GM04504 (cell line): ENCODE results near the gene AMBP.

Experiments
- DNase-seq: peaks from one replicate; pipeline ENCODE4 v3.0.0-alpha.2; 2012; ENCODE audit warnings: low read depth

The AMBP gene

GRCh38 chr9:114072184-114073140 is 5.6 kb downstream of the AMBP start:
- peak; percentile 21 for DNase-seq

- no peak for DNase-seq
Observed at GRCh38 chr9:114071197-114071795, 6.8 kb downstream of the AMBP start.

- no peak for DNase-seq
Observed at GRCh38 chr9:114070188-114071103, 7.7 kb downstream of the AMBP start.

GRCh38 chr9:114069476-114070187 is 8.5 kb downstream of the AMBP start:
- no peak for DNase-seq

- no peak for DNase-seq
Observed at GRCh38 chr9:114065304-114065703, 12.8 kb downstream of the AMBP start.

GRCh38 chr9:114061830-114062474 is 16.1 kb downstream of the AMBP start:
- DNase-seq = no peak

- DNase-seq = no peak
Observed at GRCh38 chr9:114061292-114061691, 16.8 kb downstream of the AMBP start.

GRCh38 chr9:114060711-114061110 is 17.4 kb downstream of the AMBP start:
- DNase-seq = no peak

GRCh38 chr9:114060070-114060469 is 18.0 kb downstream of the AMBP start:
- DNase-seq = no peak

- DNase-seq = no peak
Observed at GRCh38 chr9:114059047-114059803, 18.9 kb downstream of the AMBP start.

GRCh38 chr9:114058688-114059046 is 19.4 kb downstream of the AMBP start:
- DNase-seq = no peak

GRCh38 chr9:114057161-114057885 is 20.8 kb downstream of the AMBP start:
- no peak for DNase-seq

GRCh38 chr9:114056527-114056926 is 21.6 kb downstream of the AMBP start:
- DNase-seq = no peak

GRCh38 chr9:114055894-114056293 is 22.2 kb downstream of the AMBP start:
- DNase-seq = no peak

GRCh38 chr9:114055061-114055460 is 23.0 kb downstream of the AMBP start:
- no peak for DNase-seq

- DNase-seq = no peak
Observed at GRCh38 chr9:114054191-114054690, 23.9 kb downstream of the AMBP start.

GRCh38 chr9:114053246-114054005 is 24.7 kb downstream of the AMBP start:
- DNase-seq = no peak

- DNase-seq = no peak
Observed at GRCh38 chr9:114051706-114052105, 26.4 kb downstream of the AMBP start.

GRCh38 chr9:114051281-114051680 is 26.8 kb downstream of the AMBP start:
- DNase-seq = no peak
